ENCODE data around the gene ZDHHC8. TPM values are rescaled to one million over a fixed set of nuclear protein-coding genes. Genes with fewer than 3 reads are reported as not detected.

The ZDHHC8 gene
- total and polyA plus RNA-seq, 5 donors: 34.2 to 64.7 (median 54.9) TPM

- Histone ChIP-seq H3K27ac (ENCODE audit: low read length) (no peak overlapping the region), H3K4me1 (ENCODE audit: control insufficient read depth, insufficient read depth, low read length) (no peaks in the 10 kb centered on the region), H3K9me3 (ENCODE audit: control insufficient read depth, low read length) (no peaks in the 10 kb centered on the region), H3K27me3 (ENCODE audit: control insufficient read depth, insufficient read depth) (no peaks in the 10 kb centered on the region), H3K4me3 (ENCODE audit: low read length) (no peak overlapping the region)
- DNase-seq: no peak
- intact Hi-C loops (cut with DNase I): no loop called here
- ATAC-seq: peak in 1 of 2 donors; percentile 7
- WGBS: 72% methylated on average over 32 of the region's 32 CpGs
Observed at GRCh38 chr22:20149257-20150250, 17.9 kb downstream of the ZDHHC8 start.

DNA sequence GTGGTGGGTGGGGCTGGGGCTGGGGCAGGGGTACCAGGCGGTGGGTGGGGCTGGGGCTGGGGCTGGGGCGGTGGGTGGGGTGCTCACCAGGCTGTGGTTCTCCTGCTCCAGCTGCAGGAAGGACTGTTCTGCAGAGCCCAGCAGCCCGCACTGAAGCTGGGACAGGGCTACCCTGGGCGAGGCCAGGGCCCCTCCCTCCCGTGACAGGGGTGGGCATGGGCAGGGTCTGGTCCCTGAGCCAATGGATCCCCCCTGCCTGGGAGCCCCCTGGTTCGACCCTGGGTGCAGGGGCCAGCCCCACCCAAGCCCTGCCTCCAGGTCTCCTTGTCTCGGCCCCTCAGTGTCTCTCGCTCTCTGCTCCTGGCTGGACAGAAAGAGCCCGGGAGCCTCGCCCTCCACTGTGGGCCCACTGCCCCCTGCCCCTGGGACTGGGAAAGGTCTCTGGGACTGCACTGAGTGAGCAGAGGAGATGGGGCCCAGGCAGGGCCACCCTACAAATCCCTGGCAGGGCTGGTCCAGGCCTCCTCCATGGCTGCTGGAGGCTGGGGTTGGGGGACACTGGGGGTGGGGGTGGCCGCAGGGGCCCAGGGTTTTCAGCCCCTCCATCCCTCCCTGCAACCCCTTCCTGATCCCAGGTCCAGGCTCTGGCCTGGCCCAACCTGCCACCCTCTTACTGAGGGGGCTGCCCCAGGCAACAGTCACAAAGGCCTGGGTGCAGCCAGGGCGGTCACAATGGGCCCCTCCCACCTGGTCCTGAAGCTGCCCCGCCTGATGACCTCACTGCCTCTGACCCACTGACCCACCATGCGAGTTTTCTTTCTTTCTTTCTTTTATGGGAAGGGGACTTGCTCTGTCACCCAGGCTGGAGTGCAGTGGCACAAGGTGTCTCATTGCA is 19.0 kb downstream of the ZDHHC8 start, which contains the start of gene CCDC188:
CCDC188 (minus strand) TSS at position 675 of the 895 bp plus-strand sequence; CDS start at position 606, 69 bp downstream.
- Histone ChIP-seq H3K9me3 (ENCODE audit: control insufficient read depth, low read length) (no peaks in the 10 kb centered on the region), H3K27me3 (ENCODE audit: control insufficient read depth, insufficient read depth) (no peaks in the 10 kb centered on the region), H3K4me1 (ENCODE audit: control insufficient read depth, insufficient read depth, low read length) (no peaks in the 10 kb centered on the region), H3K4me3 (ENCODE audit: low read length) (no peak within 1 kb of the TSS), H3K27ac (ENCODE audit: low read length) (no peak within 1 kb of the TSS)
- WGBS: 75% methylated on average over 14 of the region's 14 CpGs
- intact Hi-C loops (cut with DNase I): no loop called here
- ATAC-seq (no peak), DNase-seq (no peak)

- no peak for ATAC-seq
- no peak for DNase-seq
- H3K27me3 ChIP-seq (ENCODE audit: control insufficient read depth, insufficient read depth): no peaks in the 10 kb centered on the region
- no peak overlapping the region for H3K27ac ChIP-seq (ENCODE audit: low read length)
- H3K9me3 ChIP-seq (ENCODE audit: control insufficient read depth, low read length): no peaks in the 10 kb centered on the region
- intact Hi-C loops (cut with DNase I): no loop called here
- H3K4me3 ChIP-seq (ENCODE audit: low read length): no peak overlapping the region
- 84% methylated on average over 4 of the region's 4 CpGs for WGBS
- H3K4me1 ChIP-seq (ENCODE audit: control insufficient read depth, insufficient read depth, low read length): no peaks in the 10 kb centered on the region
Observed at GRCh38 chr22:20151276-20151588, 19.6 kb downstream of the ZDHHC8 start.

DNA sequence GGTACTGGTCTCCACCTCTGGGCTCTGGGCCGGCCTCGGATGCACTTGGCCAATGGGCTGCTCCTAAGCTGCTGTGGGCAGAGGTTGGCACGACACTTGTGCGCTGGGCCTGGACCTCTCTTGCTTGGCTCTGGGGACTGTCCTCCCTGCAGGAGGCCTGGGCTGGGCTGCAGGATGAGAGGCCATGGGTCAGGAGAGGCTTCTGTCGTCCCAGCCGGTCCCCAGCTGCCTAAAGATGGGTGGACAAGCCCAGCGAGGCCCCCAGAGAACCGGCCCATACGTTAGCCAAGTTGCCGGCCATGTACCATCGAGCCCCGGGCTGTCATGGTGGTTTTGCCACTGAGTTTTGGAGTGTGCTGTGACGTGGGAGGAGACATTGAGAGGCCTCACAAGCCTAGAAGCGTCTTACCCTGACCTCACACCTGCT is 20.9 kb downstream of the ZDHHC8 start:
- no peak for ATAC-seq
- Histone ChIP-seq H3K27ac (ENCODE audit: low read length) (no peak overlapping the region), H3K4me3 (ENCODE audit: low read length) (no peak overlapping the region), H3K9me3 (ENCODE audit: control insufficient read depth, low read length) (no peaks in the 10 kb centered on the region), H3K4me1 (ENCODE audit: control insufficient read depth, insufficient read depth, low read length) (no peaks in the 10 kb centered on the region), H3K27me3 (ENCODE audit: control insufficient read depth, insufficient read depth) (no peaks in the 10 kb centered on the region)
- intact Hi-C loops (cut with DNase I): no loop called here
- 78% methylated on average over 14 of the region's 14 CpGs for WGBS
- no peak for DNase-seq

DNA sequence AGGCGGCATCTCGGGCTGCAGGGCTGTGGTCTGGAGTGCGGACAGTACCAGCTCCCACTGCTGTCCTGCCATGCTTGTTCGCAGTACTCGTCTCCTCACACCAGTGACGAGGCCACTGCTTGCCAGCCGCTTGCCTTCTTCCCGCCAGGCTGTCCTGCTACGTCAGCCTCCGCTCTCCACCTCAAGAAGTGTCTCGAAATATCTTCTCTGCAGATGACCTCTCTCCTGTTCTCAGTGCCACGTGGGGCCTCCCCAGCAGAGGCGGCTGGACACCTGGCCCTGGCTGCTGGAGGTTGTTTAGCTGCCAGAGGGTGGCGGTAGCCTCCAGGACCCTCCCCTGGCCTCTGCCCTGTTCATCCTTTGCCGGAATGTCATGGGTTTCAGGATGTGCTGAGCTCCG is 22.3 kb downstream of the ZDHHC8 start:
- Histone ChIP-seq H3K9me3 (ENCODE audit: control insufficient read depth, low read length) (no peaks in the 10 kb centered on the region), H3K27me3 (ENCODE audit: control insufficient read depth, insufficient read depth) (no peaks in the 10 kb centered on the region), H3K4me1 (ENCODE audit: control insufficient read depth, insufficient read depth, low read length) (no peaks in the 10 kb centered on the region), H3K27ac (ENCODE audit: low read length) (no peak overlapping the region), H3K4me3 (ENCODE audit: low read length) (no peak overlapping the region)
- intact Hi-C loops (cut with DNase I): no loop called here
- WGBS: 57% methylated on average over 16 of the region's 16 CpGs
- DNase-seq: no peak
- no peak for ATAC-seq

DNA sequence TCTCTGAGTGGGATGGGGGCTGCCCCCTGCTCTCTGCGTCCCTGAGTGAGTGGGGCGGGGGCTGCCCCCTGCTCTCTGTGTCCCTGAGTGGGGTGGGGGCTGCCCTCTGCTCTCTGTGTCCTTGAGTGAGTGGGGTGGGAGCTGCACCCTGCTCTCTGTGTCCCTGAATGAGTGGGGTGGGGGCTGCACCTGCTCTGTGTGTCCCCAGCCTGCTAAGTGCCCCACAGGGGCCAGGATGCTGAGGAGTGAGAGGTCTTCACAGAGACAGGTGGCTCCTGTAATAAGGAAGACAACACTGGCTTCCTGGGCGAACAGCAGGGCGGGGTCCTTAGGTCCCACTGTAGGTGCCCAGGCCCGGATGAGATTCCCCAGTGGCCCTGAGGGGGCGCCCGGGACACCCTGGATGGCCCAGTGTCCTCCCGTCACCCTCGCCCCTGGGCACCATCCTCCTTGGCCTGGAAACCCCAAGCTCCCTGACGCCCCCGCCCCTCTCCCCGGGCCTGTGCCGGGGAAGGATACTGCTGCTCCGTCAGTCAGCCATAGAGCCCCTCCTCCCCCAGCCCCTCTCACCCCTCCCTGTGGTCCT is 23.1 kb downstream of the ZDHHC8 start:
- intact Hi-C loops (cut with DNase I): loop anchor here in 3 of 4 donors (5.0 kb wide), 4 partner anchors 113 to 133 kb away; partner anchors contain the start of gene RTN4R (in 1 of the 3)
- Histone ChIP-seq H3K4me3 (ENCODE audit: low read length) (no peak overlapping the region), H3K4me1 (ENCODE audit: control insufficient read depth, insufficient read depth, low read length) (no peaks in the 10 kb centered on the region), H3K27me3 (ENCODE audit: control insufficient read depth, insufficient read depth) (no peaks in the 10 kb centered on the region), H3K27ac (ENCODE audit: low read length) (no peak overlapping the region), H3K9me3 (ENCODE audit: control insufficient read depth, low read length) (no peaks in the 10 kb centered on the region)
- 53% methylated on average over 14 of the region's 14 CpGs for WGBS
- ATAC-seq: peak in 1 of 2 donors; percentile 5
- no peak for DNase-seq

- no peaks in the 10 kb centered on the region for H3K4me1 ChIP-seq (ENCODE audit: control insufficient read depth, insufficient read depth, low read length)
- H3K27me3 ChIP-seq (ENCODE audit: control insufficient read depth, insufficient read depth): no peaks in the 10 kb centered on the region
- no peak overlapping the region for H3K27ac ChIP-seq (ENCODE audit: low read length)
- 52% methylated on average over 30 of the region's 30 CpGs for WGBS
- peak; percentile 74 to 88 (median 83) for DNase-seq
- no peak overlapping the region for H3K4me3 ChIP-seq (ENCODE audit: low read length)
- intact Hi-C loops (cut with DNase I): loop anchor here in 3 of 4 donors (2.0 to 5.0 kb wide), 5 partner anchors 112 to 132 kb away; partner anchors contain the start of gene RTN4R (in 1 of the 3)
- peak; percentile 58 to 72 for ATAC-seq
- H3K9me3 ChIP-seq (ENCODE audit: control insufficient read depth, low read length): no peaks in the 10 kb centered on the region
Observed at GRCh38 chr22:20155330-20156041, 23.9 kb downstream of the ZDHHC8 start.

DNA sequence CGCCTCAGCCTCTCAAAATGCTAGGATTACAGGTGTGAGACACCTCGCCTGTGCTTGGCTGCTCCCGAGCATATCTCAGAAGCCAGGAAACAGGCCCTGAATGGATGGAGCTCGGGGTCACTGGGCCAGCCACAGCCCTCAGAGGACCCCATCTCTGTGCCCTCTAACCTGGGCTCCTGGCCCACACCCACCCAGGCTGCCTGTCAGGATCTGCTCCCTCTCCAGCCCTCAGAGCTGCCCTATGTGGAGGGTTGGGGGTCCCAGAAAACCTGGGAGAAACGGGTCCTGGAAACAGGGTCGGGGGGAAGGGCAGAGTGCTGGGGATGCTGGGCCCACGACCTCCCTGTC is 24.4 kb downstream of the ZDHHC8 start:
- no peaks in the 10 kb centered on the region for H3K4me1 ChIP-seq (ENCODE audit: control insufficient read depth, insufficient read depth, low read length)

DNA sequence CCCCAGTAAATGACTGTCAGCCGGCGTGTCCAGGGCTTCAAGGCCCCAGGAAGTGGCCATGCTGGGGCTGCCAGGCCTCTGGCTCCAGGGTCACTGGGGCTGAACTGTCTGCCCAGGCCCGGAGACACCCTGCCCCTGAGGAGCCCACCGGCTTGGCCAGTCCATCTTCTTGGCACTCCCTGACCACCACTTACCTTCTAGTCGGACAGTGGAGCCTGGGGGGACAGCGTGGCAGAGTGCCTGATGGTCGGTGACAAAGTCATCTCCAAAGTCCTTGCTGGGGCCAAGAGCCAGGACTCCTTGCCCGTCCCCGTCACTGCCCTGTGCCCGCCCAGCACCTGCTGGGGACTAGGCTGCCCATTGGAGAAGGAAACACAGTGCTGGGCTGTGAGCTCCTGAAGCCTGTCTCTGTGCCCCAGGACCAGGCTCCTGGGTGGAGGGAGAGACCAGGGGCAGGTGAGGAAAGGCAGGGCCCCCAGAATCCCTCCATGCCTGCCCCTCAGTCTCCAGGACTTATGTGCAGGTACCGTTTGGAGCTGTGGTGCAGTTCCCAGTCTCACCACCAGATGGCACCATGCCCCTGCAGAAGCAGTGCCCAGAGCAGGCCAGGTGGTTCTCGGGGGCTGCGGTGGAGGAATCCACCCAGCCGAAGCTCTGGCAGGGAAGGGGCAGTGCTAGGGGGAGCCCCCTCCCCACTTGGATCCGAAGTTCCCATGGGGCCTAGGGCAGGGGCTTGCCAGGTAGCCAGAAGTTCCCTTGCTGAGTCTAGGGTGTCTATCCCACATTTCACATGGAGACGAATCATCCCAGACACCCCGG is 25.2 kb downstream of the ZDHHC8 start:
- DNase-seq (peak; percentile 78 to 95 (median 92)), ATAC-seq (peak; percentile 63 to 68)
- WGBS: 48% methylated on average over 17 of the region's 17 CpGs
- H3K9me3 ChIP-seq (ENCODE audit: control insufficient read depth, low read length): no peaks in the 10 kb centered on the region
- intact Hi-C loops (cut with DNase I): loop anchor here (1.0 to 5.0 kb wide), 6 partner anchors 110 to 130 kb away; partner anchors contain the start of gene RTN4R (in 2 of the 4)
- no peak overlapping the region for H3K27ac ChIP-seq (ENCODE audit: low read length)
- H3K4me3 ChIP-seq (ENCODE audit: low read length): no peak overlapping the region
- H3K27me3 ChIP-seq (ENCODE audit: control insufficient read depth, insufficient read depth): no peaks in the 10 kb centered on the region
- no peaks in the 10 kb centered on the region for H3K4me1 ChIP-seq (ENCODE audit: control insufficient read depth, insufficient read depth, low read length)

More for the DNA sequence above, 24.4 kb downstream of the ZDHHC8 start:
- intact Hi-C loops (cut with DNase I): loop anchor here in 3 of 4 donors (2.0 to 5.0 kb wide), 5 partner anchors 111 to 131 kb away; partner anchors contain the start of gene RTN4R (in 1 of the 3)
- WGBS: 60% methylated on average over 7 of the region's 7 CpGs
- H3K9me3 ChIP-seq (ENCODE audit: control insufficient read depth, low read length): no peaks in the 10 kb centered on the region
- no peak overlapping the region for H3K27ac ChIP-seq (ENCODE audit: low read length)
- H3K4me3 ChIP-seq (ENCODE audit: low read length): no peak overlapping the region
- ATAC-seq (no peak), DNase-seq (no peak)
- no peaks in the 10 kb centered on the region for H3K27me3 ChIP-seq (ENCODE audit: control insufficient read depth, insufficient read depth)

Data from right cardiac atrium (tissue), 5 donors.